Measurements from ENCODE around the gene EAF1.

The EAF1 gene

GRCh38 chr3:15443826-15444524 is 16.6 kb downstream of the EAF1 start:
- Histone ChIP-seq H3K4me1 (ENCODE audit: insufficient read depth, low read length, poor library complexity, severe bottlenecking) (no peaks in the 10 kb centered on the region), H2AFZ (ENCODE audit: low read length) (no peak overlapping the region), H3F3A (ENCODE audit: low read depth) (no peaks in the 10 kb centered on the region), H4K20me1 (ENCODE audit: insufficient read depth, low read length, poor library complexity, severe bottlenecking) (no peaks in the 10 kb centered on the region), H3K9me3 (ENCODE audit: insufficient read depth, low read depth, low read length) (no peaks in the 10 kb centered on the region), H3K9ac (ENCODE audit: low read depth, low read length, poor library complexity, severe bottlenecking) (no peak overlapping the region), H3K79me2 (ENCODE audit: insufficient read depth, low read length) (no peaks in the 10 kb centered on the region), H3K36me3 (ENCODE audit: insufficient read depth, low read length) (peaks cover 43% of the 10 kb centered on the region; the same call in 1 of the 2 replicates), H3K4me2 (ENCODE audit: low read depth, low read length, poor library complexity, severe bottlenecking) (no peak overlapping the region), H3K27me3 (ENCODE audit: insufficient read depth, low read length, poor library complexity, severe bottlenecking) (no peaks in the 10 kb centered on the region), H3K4me3 (ENCODE audit: low read length, poor library complexity, severe bottlenecking) (no peak overlapping the region), H3K9me2 (replicated peaks; ENCODE audit: low read depth, low read length) (no peaks in the 10 kb centered on the region)
- no peak for TF ChIP-seq EZH2phosphoT487 (IDR thresholded peaks at IDR 0.05; ENCODE audit: borderline replicate concordance)
- TF ChIP-seq, protein P1, sequence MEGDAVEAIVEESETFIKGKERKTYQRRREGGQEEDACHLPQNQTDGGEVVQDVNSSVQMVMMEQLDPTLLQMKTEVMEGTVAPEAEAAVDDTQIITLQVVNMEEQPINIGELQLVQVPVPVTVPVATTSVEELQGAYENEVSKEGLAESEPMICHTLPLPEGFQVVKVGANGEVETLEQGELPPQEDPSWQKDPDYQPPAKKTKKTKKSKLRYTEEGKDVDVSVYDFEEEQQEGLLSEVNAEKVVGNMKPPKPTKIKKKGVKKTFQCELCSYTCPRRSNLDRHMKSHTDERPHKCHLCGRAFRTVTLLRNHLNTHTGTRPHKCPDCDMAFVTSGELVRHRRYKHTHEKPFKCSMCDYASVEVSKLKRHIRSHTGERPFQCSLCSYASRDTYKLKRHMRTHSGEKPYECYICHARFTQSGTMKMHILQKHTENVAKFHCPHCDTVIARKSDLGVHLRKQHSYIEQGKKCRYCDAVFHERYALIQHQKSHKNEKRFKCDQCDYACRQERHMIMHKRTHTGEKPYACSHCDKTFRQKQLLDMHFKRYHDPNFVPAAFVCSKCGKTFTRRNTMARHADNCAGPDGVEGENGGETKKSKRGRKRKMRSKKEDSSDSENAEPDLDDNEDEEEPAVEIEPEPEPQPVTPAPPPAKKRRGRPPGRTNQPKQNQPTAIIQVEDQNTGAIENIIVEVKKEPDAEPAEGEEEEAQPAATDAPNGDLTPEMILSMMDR (conservative IDR thresholded peaks at IDR 0.05; ENCODE audit: low read length), result no peak

DNA sequence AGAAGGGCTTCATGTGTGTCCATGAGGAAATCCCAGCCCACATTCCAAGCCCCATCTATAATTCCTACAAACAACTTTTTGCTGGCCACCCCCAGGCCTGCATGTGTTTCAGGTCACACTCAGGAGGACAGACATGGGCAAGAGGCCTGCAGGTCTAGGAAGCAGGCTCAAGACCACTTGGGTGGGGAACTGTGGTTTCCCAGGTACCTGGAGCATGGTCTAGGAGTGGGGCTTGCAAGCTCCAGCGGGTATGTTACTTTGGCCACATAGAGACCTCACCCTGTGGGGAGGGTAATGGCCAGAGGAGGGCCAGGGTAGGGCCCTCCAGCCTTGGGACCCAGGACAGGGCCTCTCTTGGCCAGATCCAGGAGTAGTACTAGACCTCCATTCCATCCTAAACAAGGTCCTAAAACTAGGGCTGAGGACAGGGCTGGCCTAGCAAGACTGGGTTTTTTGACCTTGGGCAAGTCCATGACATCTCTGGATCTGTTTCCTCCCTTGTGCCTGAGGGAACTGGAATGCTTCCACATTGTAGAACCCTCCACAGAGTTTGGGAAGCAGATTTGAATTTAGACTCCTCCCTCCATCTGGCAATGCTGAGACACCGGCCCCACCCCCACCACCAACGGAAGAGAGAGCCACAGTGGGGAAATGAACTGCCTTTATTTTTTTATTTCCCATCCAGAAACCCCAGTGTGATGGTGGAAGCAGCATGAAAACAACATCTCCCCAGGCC is 22.3 kb downstream of the EAF1 start:
- H3K9me2 ChIP-seq (replicated peaks; ENCODE audit: low read depth, low read length), result no peaks in the 10 kb centered on the region
- no peak overlapping the region for H2AFZ ChIP-seq (ENCODE audit: low read length)
- H3K79me2 ChIP-seq (ENCODE audit: insufficient read depth, low read length), result no peaks in the 10 kb centered on the region
- TF ChIP-seq EZH2phosphoT487 (IDR thresholded peaks at IDR 0.05; ENCODE audit: borderline replicate concordance), result no peak
- TF ChIP-seq, protein P1 (conservative IDR thresholded peaks at IDR 0.05; ENCODE audit: low read length), result no peak
- no peak overlapping the region for H3K4me3 ChIP-seq (ENCODE audit: low read length, poor library complexity, severe bottlenecking)
- no peaks in the 10 kb centered on the region for H3F3A ChIP-seq (ENCODE audit: low read depth)
- no peaks in the 10 kb centered on the region for H3K4me1 ChIP-seq (ENCODE audit: insufficient read depth, low read length, poor library complexity, severe bottlenecking)
- no peaks in the 10 kb centered on the region for H4K20me1 ChIP-seq (ENCODE audit: insufficient read depth, low read length, poor library complexity, severe bottlenecking)
- H3K9me3 ChIP-seq (ENCODE audit: insufficient read depth, low read depth, low read length), result no peaks in the 10 kb centered on the region
- H3K4me2 ChIP-seq (ENCODE audit: low read depth, low read length, poor library complexity, severe bottlenecking), result no peak overlapping the region
- H3K36me3 ChIP-seq (ENCODE audit: insufficient read depth, low read length), result no peaks in the 10 kb centered on the region
- H3K27me3 ChIP-seq (ENCODE audit: insufficient read depth, low read length, poor library complexity, severe bottlenecking), result no peaks in the 10 kb centered on the region
- no peak overlapping the region for H3K9ac ChIP-seq (ENCODE audit: low read depth, low read length, poor library complexity, severe bottlenecking)

GRCh38 chr3:15450438-15451215 is 23.2 kb downstream of the EAF1 start:
- Histone ChIP-seq H3K9me2 (replicated peaks; ENCODE audit: low read depth, low read length) (no peaks in the 10 kb centered on the region), H3K9ac (ENCODE audit: low read depth, low read length, poor library complexity, severe bottlenecking) (no peak overlapping the region), H3K27me3 (ENCODE audit: insufficient read depth, low read length, poor library complexity, severe bottlenecking) (no peaks in the 10 kb centered on the region), H3K79me2 (ENCODE audit: insufficient read depth, low read length) (no peaks in the 10 kb centered on the region), H3K4me3 (ENCODE audit: low read length, poor library complexity, severe bottlenecking) (no peak overlapping the region), H2AFZ (ENCODE audit: low read length) (no peak overlapping the region), H3F3A (ENCODE audit: low read depth) (no peaks in the 10 kb centered on the region), H3K36me3 (ENCODE audit: insufficient read depth, low read length) (no peaks in the 10 kb centered on the region), H4K20me1 (ENCODE audit: insufficient read depth, low read length, poor library complexity, severe bottlenecking) (no peaks in the 10 kb centered on the region), H3K9me3 (ENCODE audit: insufficient read depth, low read depth, low read length) (no peaks in the 10 kb centered on the region), H3K4me1 (ENCODE audit: insufficient read depth, low read length, poor library complexity, severe bottlenecking) (no peaks in the 10 kb centered on the region), H3K4me2 (ENCODE audit: low read depth, low read length, poor library complexity, severe bottlenecking) (no peak overlapping the region)
- no peak for TF ChIP-seq EZH2phosphoT487 (IDR thresholded peaks at IDR 0.05; ENCODE audit: borderline replicate concordance)
- TF ChIP-seq, protein P1 (conservative IDR thresholded peaks at IDR 0.05; ENCODE audit: low read length), result no peak
